Measurements from ENCODE around the gene ANKRD40. TPM values are rescaled to one million over a fixed set of nuclear protein-coding genes. Genes with fewer than 3 reads are reported as not detected.

Gene ANKRD40
- total and polyA plus RNA-seq, 5 donors from 2014 or later, result 3.8 to 24.0 (median 4.6) TPM

DNA sequence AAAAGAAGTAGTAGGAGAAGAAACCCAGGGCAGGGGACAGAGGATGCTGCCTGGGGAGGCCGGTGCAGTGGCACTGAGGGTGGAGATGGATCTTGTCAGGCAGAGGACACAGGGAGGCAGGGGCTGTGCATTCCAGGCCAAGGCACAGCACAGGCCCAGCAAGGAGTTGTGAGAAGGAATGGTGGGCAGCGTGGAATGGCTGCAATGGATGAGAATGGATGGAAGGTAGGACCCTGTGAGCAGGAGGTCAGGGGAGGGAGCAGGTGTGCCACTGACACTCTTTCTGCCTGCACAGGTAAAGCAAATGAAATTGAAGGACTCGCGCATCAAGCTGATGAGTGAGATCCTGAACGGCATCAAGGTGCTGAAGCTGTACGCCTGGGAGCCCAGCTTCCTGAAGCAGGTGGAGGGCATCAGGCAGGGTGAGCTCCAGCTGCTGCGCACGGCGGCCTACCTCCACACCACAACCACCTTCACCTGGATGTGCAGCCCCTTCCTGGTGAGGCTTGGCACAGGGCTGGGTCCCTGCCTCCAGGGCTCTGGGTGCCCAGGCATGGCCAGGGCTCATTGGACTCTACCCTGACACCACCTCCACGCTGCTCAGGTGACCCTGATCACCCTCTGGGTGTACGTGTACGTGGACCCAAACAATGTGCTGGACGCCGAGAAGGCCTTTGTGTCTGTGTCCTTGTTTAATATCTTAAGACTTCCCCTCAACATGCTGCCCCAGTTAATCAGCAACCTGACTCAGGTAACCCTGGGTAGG is 40.3 kb downstream of the ANKRD40 start:
- Histone ChIP-seq H3K36me3 (ENCODE audit: control insufficient read depth, insufficient read depth, low read length) (no peaks in the 10 kb centered on the region), H3K27ac (ENCODE audit: insufficient read depth, low read length, poor library complexity, severe bottlenecking) (no peak overlapping the region), H3K4me3 (ENCODE audit: low read depth, low read length) (no peak overlapping the region), H3K4me1 (ENCODE audit: control insufficient read depth, insufficient read depth, low read length, poor library complexity, severe bottlenecking) (no peaks in the 10 kb centered on the region), H3K27me3 (ENCODE audit: control insufficient read depth, insufficient read depth, low read length) (no peaks in the 10 kb centered on the region), H3K9me3 (ENCODE audit: control insufficient read depth in 2 of 2, low read length in 2 of 2) (no peaks in the 10 kb centered on the region)
- H3K27me3 Mint-ChIP-seq, result no peaks in the 10 kb centered on the region
- no peaks in the 10 kb centered on the region for H3K36me3 Mint-ChIP-seq
- no peak overlapping the region for H3K4me3 Mint-ChIP-seq
- ATAC-seq (ENCODE audit: low read depth in 2 of 2) (no peak), DNase-seq (no peak)
- H3K4me1 Mint-ChIP-seq, result peaks cover 0 to 3% (median 0%) of the 10 kb centered on the region in 4 donors
- peak overlapping the region in 1 of 3 donors; percentile 27 for H3K27ac Mint-ChIP-seq
- H3K9me3 Mint-ChIP-seq, result peaks cover 0 to 2% (median 0%) of the 10 kb centered on the region in 7 donors

DNA sequence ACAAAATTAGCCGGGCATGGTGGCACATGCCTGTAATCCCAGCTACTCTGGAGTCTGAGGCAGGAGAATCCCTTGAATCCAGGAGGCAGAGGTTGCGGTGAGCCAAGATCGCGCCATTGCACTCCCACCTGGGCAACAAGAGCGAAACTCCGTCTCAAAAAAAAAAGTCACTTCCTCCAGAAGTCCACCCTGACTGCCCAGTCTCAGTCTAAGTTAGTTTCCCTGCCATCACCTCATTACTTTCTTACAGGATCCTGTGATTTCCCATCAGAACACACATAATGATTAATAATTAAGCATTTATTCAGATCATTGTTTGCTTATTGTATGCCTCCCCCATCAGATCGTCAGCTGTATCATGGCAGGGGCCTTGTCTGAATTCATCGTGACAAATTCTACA is 41.4 kb downstream of the ANKRD40 start:
- no peak for DNase-seq
- no peak overlapping the region for H3K4me3 ChIP-seq (ENCODE audit: low read depth, low read length)

DNA sequence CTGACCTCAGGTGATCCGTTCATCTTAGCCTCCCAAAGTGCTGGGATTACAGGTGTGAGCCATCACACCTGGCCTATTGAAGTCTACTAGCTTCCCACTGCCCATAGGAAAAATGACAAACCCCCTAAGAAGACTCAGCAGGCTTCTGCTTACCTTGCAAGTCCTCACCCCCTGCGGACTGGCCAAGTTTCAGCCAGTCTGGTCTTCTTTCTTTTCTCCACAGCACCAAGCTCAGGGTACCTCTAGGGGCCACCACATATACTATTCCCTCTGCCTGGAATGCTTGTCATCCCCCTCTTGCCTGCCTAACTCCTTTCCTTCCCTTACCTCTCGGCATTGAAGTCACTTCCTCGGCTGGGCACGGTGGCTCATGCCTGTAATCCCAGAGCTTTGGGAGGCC is 41.9 kb downstream of the ANKRD40 start:
- H3K27ac Mint-ChIP-seq, result no peak overlapping the region
- H3K9me3 Mint-ChIP-seq, result peaks cover 0 to 2% (median 0%) of the 10 kb centered on the region in 7 donors
- no peak overlapping the region for H3K4me3 ChIP-seq (ENCODE audit: low read depth, low read length)
- no peaks in the 10 kb centered on the region for H3K36me3 ChIP-seq (ENCODE audit: control insufficient read depth, insufficient read depth, low read length)
- H3K9me3 ChIP-seq (ENCODE audit: control insufficient read depth in 2 of 2, low read length in 2 of 2), result no peaks in the 10 kb centered on the region
- H3K27me3 ChIP-seq (ENCODE audit: control insufficient read depth, insufficient read depth, low read length), result no peaks in the 10 kb centered on the region
- DNase-seq (no peak), ATAC-seq (ENCODE audit: low read depth in 2 of 2) (no peak)
- H3K27ac ChIP-seq (ENCODE audit: insufficient read depth, low read length, poor library complexity, severe bottlenecking), result no peak overlapping the region
- peaks cover 0 to 10% (median 9%) of the 10 kb centered on the region in 4 donors for H3K4me1 Mint-ChIP-seq
- H3K27me3 Mint-ChIP-seq, result no peaks in the 10 kb centered on the region
- no peaks in the 10 kb centered on the region for H3K4me1 ChIP-seq (ENCODE audit: control insufficient read depth, insufficient read depth, low read length, poor library complexity, severe bottlenecking)
- no peaks in the 10 kb centered on the region for H3K36me3 Mint-ChIP-seq
- H3K4me3 Mint-ChIP-seq, result no peak overlapping the region

More for the DNA sequence above, 41.4 kb downstream of the ANKRD40 start:
- Mint-ChIP-seq H3K4me3 (no peak overlapping the region), H3K36me3 (no peaks in the 10 kb centered on the region), H3K27me3 (no peaks in the 10 kb centered on the region), H3K4me1 (peaks cover 0 to 10% (median 7%) of the 10 kb centered on the region in 4 donors), H3K9me3 (peaks cover 0 to 2% (median 0%) of the 10 kb centered on the region in 7 donors), H3K27ac (no peak overlapping the region)
- no peak for ATAC-seq (ENCODE audit: low read depth in 2 of 2)
- no peaks in the 10 kb centered on the region for H3K27me3 ChIP-seq (ENCODE audit: control insufficient read depth, insufficient read depth, low read length)
- H3K4me1 ChIP-seq (ENCODE audit: control insufficient read depth, insufficient read depth, low read length, poor library complexity, severe bottlenecking), result no peaks in the 10 kb centered on the region
- no peak overlapping the region for H3K27ac ChIP-seq (ENCODE audit: insufficient read depth, low read length, poor library complexity, severe bottlenecking)
- no peaks in the 10 kb centered on the region for H3K36me3 ChIP-seq (ENCODE audit: control insufficient read depth, insufficient read depth, low read length)
- no peaks in the 10 kb centered on the region for H3K9me3 ChIP-seq (ENCODE audit: control insufficient read depth in 2 of 2, low read length in 2 of 2)

DNA sequence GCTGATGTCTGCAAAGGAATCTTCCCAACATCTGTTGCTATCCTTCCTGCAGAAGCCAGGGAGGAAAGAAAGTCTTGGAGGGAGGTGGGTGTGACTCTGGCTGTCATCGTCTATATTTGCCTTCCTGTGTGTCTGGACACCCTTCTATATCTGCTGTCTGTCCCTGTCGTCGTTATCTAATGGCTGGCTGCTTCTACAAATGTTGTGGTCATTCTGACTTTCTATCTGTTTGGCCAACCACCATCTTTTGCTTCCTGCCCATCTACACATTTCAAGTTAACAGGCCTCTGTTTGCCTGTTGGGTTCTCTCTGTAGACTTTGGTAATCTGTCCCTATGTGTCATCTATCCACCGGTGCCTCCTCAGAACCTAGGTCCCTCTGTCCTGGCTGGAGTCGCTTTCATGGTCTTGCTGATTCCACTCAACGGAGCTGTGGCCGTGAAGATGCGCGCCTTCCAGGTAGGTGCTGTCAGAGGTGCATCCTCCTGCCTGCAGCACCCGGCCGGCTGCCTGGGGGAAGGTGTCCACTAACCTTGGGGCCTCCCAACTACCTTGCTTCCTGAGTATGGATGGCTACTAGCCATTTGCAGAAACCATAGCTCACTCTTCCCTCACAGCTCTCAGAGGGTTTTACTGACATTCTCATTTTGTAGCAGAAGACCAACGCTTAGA is 42.8 kb downstream of the ANKRD40 start:
- H3K27ac Mint-ChIP-seq, result peak overlapping the region in 1 of 3 donors; percentile 21
- H3K36me3 Mint-ChIP-seq, result no peaks in the 10 kb centered on the region
- Histone ChIP-seq H3K4me1 (ENCODE audit: control insufficient read depth, insufficient read depth, low read length, poor library complexity, severe bottlenecking) (no peaks in the 10 kb centered on the region), H3K9me3 (ENCODE audit: control insufficient read depth in 2 of 2, low read length in 2 of 2) (no peaks in the 10 kb centered on the region), H3K27ac (ENCODE audit: insufficient read depth, low read length, poor library complexity, severe bottlenecking) (no peak overlapping the region), H3K4me3 (ENCODE audit: low read depth, low read length) (no peak overlapping the region), H3K27me3 (ENCODE audit: control insufficient read depth, insufficient read depth, low read length) (no peaks in the 10 kb centered on the region), H3K36me3 (ENCODE audit: control insufficient read depth, insufficient read depth, low read length) (no peaks in the 10 kb centered on the region)
- peaks cover 0 to 10% (median 9%) of the 10 kb centered on the region in 4 donors for H3K4me1 Mint-ChIP-seq
- H3K4me3 Mint-ChIP-seq, result no peak overlapping the region
- DNase-seq (no peak), ATAC-seq (ENCODE audit: low read depth in 2 of 2) (no peak)
- H3K9me3 Mint-ChIP-seq, result peaks cover 0 to 2% (median 0%) of the 10 kb centered on the region in 7 donors
- no peaks in the 10 kb centered on the region for H3K27me3 Mint-ChIP-seq

DNA sequence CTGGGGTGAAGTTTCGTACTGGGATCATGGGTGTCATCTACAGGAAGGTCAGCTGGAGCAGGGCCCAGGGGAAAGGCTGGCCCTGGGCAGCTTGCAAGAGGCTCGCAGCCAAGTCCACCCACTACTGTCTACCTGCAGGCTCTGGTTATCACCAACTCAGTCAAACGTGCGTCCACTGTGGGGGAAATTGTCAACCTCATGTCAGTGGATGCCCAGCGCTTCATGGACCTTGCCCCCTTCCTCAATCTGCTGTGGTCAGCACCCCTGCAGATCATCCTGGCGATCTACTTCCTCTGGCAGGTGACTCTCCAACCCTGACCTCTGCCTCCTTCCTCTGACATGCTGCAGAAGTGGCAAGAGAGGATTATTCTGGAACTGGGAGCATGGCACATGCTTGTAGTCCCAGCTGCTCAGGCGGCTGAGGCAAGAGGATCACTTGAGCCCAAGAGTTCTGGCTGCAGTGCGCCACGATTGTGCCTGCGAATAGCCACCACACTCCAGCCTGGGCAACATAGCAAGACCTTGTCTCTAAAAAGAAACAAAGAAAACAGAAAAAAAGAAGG is 43.8 kb downstream of the ANKRD40 start:
- Histone ChIP-seq H3K9me3 (ENCODE audit: control insufficient read depth in 2 of 2, low read length in 2 of 2) (no peaks in the 10 kb centered on the region), H3K27me3 (ENCODE audit: control insufficient read depth, insufficient read depth, low read length) (no peaks in the 10 kb centered on the region), H3K36me3 (ENCODE audit: control insufficient read depth, insufficient read depth, low read length) (no peaks in the 10 kb centered on the region), H3K27ac (ENCODE audit: insufficient read depth, low read length, poor library complexity, severe bottlenecking) (no peak overlapping the region), H3K4me3 (ENCODE audit: low read depth, low read length) (no peak overlapping the region), H3K4me1 (ENCODE audit: control insufficient read depth, insufficient read depth, low read length, poor library complexity, severe bottlenecking) (no peaks in the 10 kb centered on the region)
- peaks cover 0 to 2% (median 0%) of the 10 kb centered on the region in 7 donors for H3K9me3 Mint-ChIP-seq
- no peaks in the 10 kb centered on the region for H3K27me3 Mint-ChIP-seq
- H3K4me1 Mint-ChIP-seq, result peaks cover 0 to 10% (median 9%) of the 10 kb centered on the region in 4 donors
- no peak overlapping the region for H3K4me3 Mint-ChIP-seq
- ATAC-seq (ENCODE audit: low read depth in 2 of 2) (no peak), DNase-seq (no peak)
- no peaks in the 10 kb centered on the region for H3K36me3 Mint-ChIP-seq
- H3K27ac Mint-ChIP-seq, result no peak overlapping the region

DNA sequence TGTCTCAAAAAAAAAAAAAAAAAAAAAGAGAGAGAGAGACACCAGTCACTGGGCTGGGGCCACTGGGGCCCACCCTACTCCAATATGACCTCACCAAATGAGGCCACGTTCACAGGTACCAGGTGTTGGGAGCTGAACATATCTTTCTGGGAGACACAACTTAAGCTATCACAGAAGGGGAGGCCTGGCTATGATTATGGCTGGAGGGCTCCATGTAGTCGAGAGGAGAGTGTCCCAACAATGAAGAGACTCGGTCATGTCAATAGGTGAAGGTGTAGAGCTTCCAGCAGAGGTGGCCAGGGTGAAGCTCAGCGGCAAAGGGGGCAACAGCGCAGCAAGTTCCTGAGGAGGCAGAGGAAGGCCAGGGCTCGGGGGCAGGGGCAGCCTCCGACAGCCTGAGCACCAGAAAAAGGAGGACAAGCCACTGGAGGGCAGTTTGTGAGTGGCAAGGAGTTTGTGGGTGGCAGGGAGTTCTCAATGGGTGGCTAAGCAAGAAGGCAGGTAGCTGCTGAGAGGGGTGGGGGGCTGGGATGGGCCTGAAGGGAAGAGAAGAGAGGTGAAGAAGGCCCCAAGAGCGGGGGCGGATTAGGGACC is 45.0 kb downstream of the ANKRD40 start:
- Mint-ChIP-seq H3K36me3 (no peaks in the 10 kb centered on the region), H3K9me3 (peaks cover 0 to 2% (median 0%) of the 10 kb centered on the region in 7 donors), H3K27ac (peak overlapping the region in 2 of 3 donors; percentile 57 to 58), H3K4me1 (peaks cover 0 to 10% (median 9%) of the 10 kb centered on the region in 4 donors), H3K27me3 (no peaks in the 10 kb centered on the region), H3K4me3 (no peak overlapping the region)
- H3K4me1 ChIP-seq (ENCODE audit: control insufficient read depth, insufficient read depth, low read length, poor library complexity, severe bottlenecking), result no peaks in the 10 kb centered on the region
- H3K9me3 ChIP-seq (ENCODE audit: control insufficient read depth in 2 of 2, low read length in 2 of 2), result no peaks in the 10 kb centered on the region
- DNase-seq, result no peak
- no peaks in the 10 kb centered on the region for H3K27me3 ChIP-seq (ENCODE audit: control insufficient read depth, insufficient read depth, low read length)
- no peak overlapping the region for H3K27ac ChIP-seq (ENCODE audit: insufficient read depth, low read length, poor library complexity, severe bottlenecking)
- no peak overlapping the region for H3K4me3 ChIP-seq (ENCODE audit: low read depth, low read length)
- H3K36me3 ChIP-seq (ENCODE audit: control insufficient read depth, insufficient read depth, low read length), result no peaks in the 10 kb centered on the region
- ATAC-seq (ENCODE audit: low read depth in 2 of 2), result no peak

DNA sequence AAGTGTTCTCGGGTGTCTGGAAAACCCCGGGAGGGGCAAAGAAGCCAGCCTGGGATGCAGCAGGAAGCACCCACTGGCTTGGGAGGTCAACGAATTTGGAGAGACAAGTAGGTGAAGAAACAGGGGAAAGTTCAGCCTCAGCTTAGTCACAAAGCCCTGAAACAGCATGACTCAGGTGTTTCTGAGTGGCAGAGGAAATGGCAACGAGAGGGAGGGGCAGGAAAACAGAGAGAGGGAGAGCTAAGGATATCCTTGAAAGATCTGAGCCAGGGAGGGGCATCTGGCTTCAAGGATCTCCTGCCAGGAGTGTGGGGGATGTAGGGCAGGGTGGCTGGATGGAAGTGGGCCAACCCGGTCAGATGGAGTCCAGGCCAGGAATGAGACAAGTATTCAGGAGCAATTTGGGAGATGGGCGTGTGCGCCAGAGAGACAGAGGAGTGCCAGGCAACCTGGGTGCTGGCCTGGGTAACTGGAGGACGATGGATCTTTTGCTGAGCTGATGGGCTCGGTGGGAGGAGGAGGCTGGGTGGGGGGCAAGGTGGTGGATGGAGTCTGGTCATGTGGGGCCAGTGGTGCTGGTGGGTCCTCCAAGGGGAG is 45.8 kb downstream of the ANKRD40 start:
- peaks cover 0 to 10% (median 9%) of the 10 kb centered on the region in 4 donors for H3K4me1 Mint-ChIP-seq
- Histone ChIP-seq H3K4me1 (ENCODE audit: control insufficient read depth, insufficient read depth, low read length, poor library complexity, severe bottlenecking) (no peaks in the 10 kb centered on the region), H3K36me3 (ENCODE audit: control insufficient read depth, insufficient read depth, low read length) (no peaks in the 10 kb centered on the region), H3K4me3 (ENCODE audit: low read depth, low read length) (no peak overlapping the region), H3K9me3 (ENCODE audit: control insufficient read depth in 2 of 2, low read length in 2 of 2) (no peaks in the 10 kb centered on the region), H3K27ac (ENCODE audit: insufficient read depth, low read length, poor library complexity, severe bottlenecking) (no peak overlapping the region), H3K27me3 (ENCODE audit: control insufficient read depth, insufficient read depth, low read length) (no peaks in the 10 kb centered on the region)
- no peak overlapping the region for H3K4me3 Mint-ChIP-seq
- H3K27ac Mint-ChIP-seq, result peak overlapping the region in 1 of 3 donors; percentile 5
- H3K27me3 Mint-ChIP-seq, result no peaks in the 10 kb centered on the region
- no peaks in the 10 kb centered on the region for H3K36me3 Mint-ChIP-seq
- DNase-seq, result peak in 1 of 3 donors; percentile 89
- no peaks in the 10 kb centered on the region for H3K9me3 Mint-ChIP-seq
- peak in 1 of 2 donors; percentile 26 for ATAC-seq (ENCODE audit: low read depth in 2 of 2)
